ENCODE data around the gene TTC28. TPM values are rescaled to one million over a fixed set of nuclear protein-coding genes. Genes with fewer than 3 reads are reported as not detected.

The TTC28 gene
- total RNA-seq, 5 donors from 2014 or later (not counting 1 experiment from before 2014, with no cell fraction given), result 2.3 to 7.8 (median 3.0) TPM

- Histone ChIP-seq H3K27me3 (replicated peaks in 1 of 2; ENCODE audit: control insufficient read depth in 2 of 2, extremely low read depth in 1 of 2, insufficient read depth in 2 of 2, low read length in 1 of 2) (peaks cover 0 to 2% of the 10 kb centered on the region in 2 experiments), H3K4me3 (ENCODE audit: control insufficient read depth in 1 of 2, extremely low read depth in 1 of 2, low read length in 1 of 2) (no peak overlapping the region), H3K36me3 (ENCODE audit: control insufficient read depth in 2 of 2, extremely low read depth in 1 of 2, insufficient read depth in 1 of 2, low read length in 1 of 2) (no peaks in the 10 kb centered on the region), H3K9me3 (no peaks in the 10 kb centered on the region), H3K27ac (ENCODE audit: low read length) (no peak overlapping the region), H3K4me1 (ENCODE audit: control insufficient read depth in 1 of 2, extremely low read depth in 1 of 2, insufficient read depth in 2 of 2, low read length in 2 of 2) (no peaks in the 10 kb centered on the region)
- no peaks in the 10 kb centered on the region for H3K9me3 Mint-ChIP-seq
- no peak overlapping the region for H3K4me3 Mint-ChIP-seq
- no peak for DNase-seq
- ChIA-PET POLR2A (no interaction called here), CTCF (no interaction called here)
- ATAC-seq (replicated peaks in 1 of 4), result no peak
- WGBS (ENCODE audit: insufficient coverage), result no CpG with 5 or more reads among the region's 1 CpG
- no peak overlapping the region for H3K27ac Mint-ChIP-seq
- no peaks in the 10 kb centered on the region for H3K4me1 Mint-ChIP-seq
- H3K27me3 Mint-ChIP-seq, result peaks cover 0 to 3% of the 10 kb centered on the region in 2 donors
- H3K36me3 Mint-ChIP-seq, result no peaks in the 10 kb centered on the region
These were observed 264.7 kb downstream of the TTC28 start for GRCh38 chr22:28414913-28415312.

GRCh38 chr22:28413612-28414399 lies 265.8 kb downstream of the TTC28 start:
- H3K9me3 Mint-ChIP-seq, result no peaks in the 10 kb centered on the region
- no peak for ATAC-seq (replicated peaks in 1 of 4)
- WGBS (ENCODE audit: insufficient coverage), result no CpG with 5 or more reads among the region's 2 CpGs

GRCh38 chr22:28412109-28412508 lies 267.5 kb downstream of the TTC28 start:
- ATAC-seq (replicated peaks in 1 of 4), result no peak
- Histone ChIP-seq H3K27ac (ENCODE audit: low read length) (no peak overlapping the region), H3K4me1 (ENCODE audit: control insufficient read depth in 1 of 2, extremely low read depth in 1 of 2, insufficient read depth in 2 of 2, low read length in 2 of 2) (no peaks in the 10 kb centered on the region), H3K4me3 (ENCODE audit: control insufficient read depth in 1 of 2, extremely low read depth in 1 of 2, low read length in 1 of 2) (no peak overlapping the region), H3K27me3 (replicated peaks in 1 of 2; ENCODE audit: control insufficient read depth in 2 of 2, extremely low read depth in 1 of 2, insufficient read depth in 2 of 2, low read length in 1 of 2) (peaks cover 0 to 2% of the 10 kb centered on the region in 2 experiments), H3K36me3 (ENCODE audit: control insufficient read depth in 2 of 2, extremely low read depth in 1 of 2, insufficient read depth in 1 of 2, low read length in 1 of 2) (no peaks in the 10 kb centered on the region), H3K9me3 (no peaks in the 10 kb centered on the region)
- H3K4me3 Mint-ChIP-seq, result no peak overlapping the region
- H3K9me3 Mint-ChIP-seq, result no peaks in the 10 kb centered on the region
- POLR2A ChIA-PET, result no interaction called here
- H3K4me1 Mint-ChIP-seq, result no peaks in the 10 kb centered on the region
- CTCF ChIA-PET, result no interaction called here
- no peak overlapping the region for H3K27ac Mint-ChIP-seq
- peaks cover 0 to 3% of the 10 kb centered on the region in 2 donors for H3K27me3 Mint-ChIP-seq
- no CpG with 5 or more reads among the region's 2 CpGs for WGBS (ENCODE audit: insufficient coverage)
- no peak for DNase-seq
- H3K36me3 Mint-ChIP-seq, result no peaks in the 10 kb centered on the region

More at GRCh38 chr22:28413612-28414399, 265.8 kb downstream of the TTC28 start:
- no peak overlapping the region for H3K27ac Mint-ChIP-seq
- H3K4me3 Mint-ChIP-seq, result no peak overlapping the region
- H3K4me1 ChIP-seq (ENCODE audit: control insufficient read depth in 1 of 2, extremely low read depth in 1 of 2, insufficient read depth in 2 of 2, low read length in 2 of 2), result no peaks in the 10 kb centered on the region
- H3K27me3 Mint-ChIP-seq, result peaks cover 0 to 3% of the 10 kb centered on the region in 2 donors
- H3K36me3 ChIP-seq (ENCODE audit: control insufficient read depth in 2 of 2, extremely low read depth in 1 of 2, insufficient read depth in 1 of 2, low read length in 1 of 2), result no peaks in the 10 kb centered on the region
- peaks cover 0 to 2% of the 10 kb centered on the region in 2 experiments for H3K27me3 ChIP-seq (replicated peaks in 1 of 2; ENCODE audit: control insufficient read depth in 2 of 2, extremely low read depth in 1 of 2, insufficient read depth in 2 of 2, low read length in 1 of 2)
- no peaks in the 10 kb centered on the region for H3K4me1 Mint-ChIP-seq
- CTCF ChIA-PET, result no interaction called here
- H3K9me3 ChIP-seq, result no peaks in the 10 kb centered on the region
- DNase-seq, result no peak
- no peaks in the 10 kb centered on the region for H3K36me3 Mint-ChIP-seq
- no peak overlapping the region for H3K4me3 ChIP-seq (ENCODE audit: control insufficient read depth in 1 of 2, extremely low read depth in 1 of 2, low read length in 1 of 2)
- POLR2A ChIA-PET, result no interaction called here
- H3K27ac ChIP-seq (ENCODE audit: low read length), result no peak overlapping the region

DNA sequence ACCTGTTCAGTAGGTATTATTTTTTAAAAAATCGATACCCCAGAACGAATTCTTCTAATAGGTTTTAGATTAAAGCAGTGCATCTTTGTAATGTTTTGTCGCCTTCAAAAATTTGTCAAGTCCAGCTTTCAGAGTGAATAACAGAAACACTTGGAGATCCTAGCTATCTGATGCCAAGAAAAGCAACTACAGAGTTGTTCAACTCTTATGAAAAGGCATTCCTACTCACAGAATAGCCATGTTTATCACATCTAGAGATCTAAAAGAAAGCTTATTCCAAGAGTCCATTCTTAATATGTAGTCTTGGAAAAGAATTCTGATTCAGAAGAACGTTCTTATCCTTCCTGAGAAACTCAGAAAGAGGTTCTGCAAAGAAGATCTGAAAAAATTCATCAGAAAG lies 268.5 kb downstream of the TTC28 start:
- no peaks in the 10 kb centered on the region for H3K4me1 ChIP-seq (ENCODE audit: control insufficient read depth in 1 of 2, extremely low read depth in 1 of 2, insufficient read depth in 2 of 2, low read length in 2 of 2)
- Mint-ChIP-seq H3K36me3 (no peaks in the 10 kb centered on the region), H3K27me3 (peaks cover 0 to 3% of the 10 kb centered on the region in 2 donors), H3K4me1 (no peaks in the 10 kb centered on the region), H3K9me3 (no peaks in the 10 kb centered on the region), H3K4me3 (no peak overlapping the region), H3K27ac (no peak overlapping the region)
- ChIA-PET CTCF (no interaction called here), POLR2A (no interaction called here)
- DNase-seq, result no peak
- 100% methylated on average over 1 of the region's 4 CpGs for WGBS (ENCODE audit: insufficient coverage)
- no peaks in the 10 kb centered on the region for H3K36me3 ChIP-seq (ENCODE audit: control insufficient read depth in 2 of 2, extremely low read depth in 1 of 2, insufficient read depth in 1 of 2, low read length in 1 of 2)
- H3K9me3 ChIP-seq, result no peaks in the 10 kb centered on the region
- no peak overlapping the region for H3K27ac ChIP-seq (ENCODE audit: low read length)
- ATAC-seq (replicated peaks in 1 of 4), result no peak
- H3K27me3 ChIP-seq (replicated peaks in 1 of 2; ENCODE audit: control insufficient read depth in 2 of 2, extremely low read depth in 1 of 2, insufficient read depth in 2 of 2, low read length in 1 of 2), result peaks cover 0 to 2% of the 10 kb centered on the region in 2 experiments
- no peak overlapping the region for H3K4me3 ChIP-seq (ENCODE audit: control insufficient read depth in 1 of 2, extremely low read depth in 1 of 2, low read length in 1 of 2)

DNA sequence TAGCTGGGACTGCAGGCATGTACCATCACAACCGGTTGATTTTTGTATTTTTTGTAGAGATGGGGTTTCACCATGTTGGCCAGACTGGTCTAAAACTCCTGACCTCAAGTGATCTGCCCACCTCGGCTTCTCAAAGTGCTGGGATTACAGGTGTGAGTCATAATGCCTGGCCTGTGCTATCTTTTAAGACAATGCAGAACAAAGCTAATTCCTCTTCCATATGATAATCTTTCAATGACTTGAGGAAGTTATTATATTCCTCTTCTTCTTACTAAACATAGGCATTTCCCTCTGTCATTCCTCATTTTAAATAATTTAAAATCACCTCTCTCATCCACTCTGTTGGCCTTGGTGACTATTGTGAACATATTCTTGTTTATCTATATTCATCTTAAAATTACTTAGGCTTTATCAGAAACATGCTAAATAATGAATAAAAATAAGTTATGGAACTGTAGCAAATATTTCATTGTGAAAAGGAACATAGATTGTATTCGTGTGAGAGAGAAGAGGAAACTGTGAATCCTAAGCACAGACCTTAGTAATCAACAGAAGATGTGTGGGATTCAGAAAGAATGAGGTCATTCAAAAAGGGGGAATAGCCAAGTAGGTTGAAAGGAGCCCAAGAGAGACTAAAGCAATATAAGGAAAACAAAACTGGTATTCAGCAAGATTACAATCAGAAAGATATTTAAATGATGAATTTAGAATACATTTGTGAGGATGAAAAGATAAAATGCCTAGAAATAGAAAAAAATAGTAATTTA lies 269.4 kb downstream of the TTC28 start:
- no peaks in the 10 kb centered on the region for H3K36me3 ChIP-seq (ENCODE audit: control insufficient read depth in 2 of 2, extremely low read depth in 1 of 2, insufficient read depth in 1 of 2, low read length in 1 of 2)
- WGBS (ENCODE audit: insufficient coverage), result no CpG with 5 or more reads among the region's 3 CpGs
- H3K4me3 ChIP-seq (ENCODE audit: control insufficient read depth in 1 of 2, extremely low read depth in 1 of 2, low read length in 1 of 2), result no peak overlapping the region
- no peaks in the 10 kb centered on the region for H3K36me3 Mint-ChIP-seq
- DNase-seq (no peak), ATAC-seq (replicated peaks in 1 of 4) (no peak)
- H3K9me3 ChIP-seq, result no peaks in the 10 kb centered on the region
- no peaks in the 10 kb centered on the region for H3K4me1 Mint-ChIP-seq
- CTCF ChIA-PET, result no interaction called here
- POLR2A ChIA-PET, result no interaction called here
- no peaks in the 10 kb centered on the region for H3K4me1 ChIP-seq (ENCODE audit: control insufficient read depth in 1 of 2, extremely low read depth in 1 of 2, insufficient read depth in 2 of 2, low read length in 2 of 2)
- H3K4me3 Mint-ChIP-seq, result no peak overlapping the region
- H3K27ac ChIP-seq (ENCODE audit: low read length), result no peak overlapping the region
- H3K27ac Mint-ChIP-seq, result no peak overlapping the region
- peaks cover 0 to 2% of the 10 kb centered on the region in 2 experiments for H3K27me3 ChIP-seq (replicated peaks in 1 of 2; ENCODE audit: control insufficient read depth in 2 of 2, extremely low read depth in 1 of 2, insufficient read depth in 2 of 2, low read length in 1 of 2)
- H3K27me3 Mint-ChIP-seq, result peaks cover 0 to 3% of the 10 kb centered on the region in 2 donors
- no peaks in the 10 kb centered on the region for H3K9me3 Mint-ChIP-seq

GRCh38 chr22:28408709-28409108 lies 270.9 kb downstream of the TTC28 start:
- ChIA-PET POLR2A (no interaction called here), CTCF (no interaction called here)
- Mint-ChIP-seq H3K9me3 (no peaks in the 10 kb centered on the region), H3K27me3 (no peaks in the 10 kb centered on the region), H3K4me1 (no peaks in the 10 kb centered on the region), H3K27ac (no peak overlapping the region), H3K36me3 (no peaks in the 10 kb centered on the region), H3K4me3 (no peak overlapping the region)
- Histone ChIP-seq H3K36me3 (ENCODE audit: control insufficient read depth in 2 of 2, extremely low read depth in 1 of 2, insufficient read depth in 1 of 2, low read length in 1 of 2) (no peaks in the 10 kb centered on the region), H3K27ac (ENCODE audit: low read length) (no peak overlapping the region), H3K9me3 (no peaks in the 10 kb centered on the region), H3K27me3 (replicated peaks in 1 of 2; ENCODE audit: control insufficient read depth in 2 of 2, extremely low read depth in 1 of 2, insufficient read depth in 2 of 2, low read length in 1 of 2) (peaks cover 0 to 2% of the 10 kb centered on the region in 2 experiments), H3K4me1 (ENCODE audit: control insufficient read depth in 1 of 2, extremely low read depth in 1 of 2, insufficient read depth in 2 of 2, low read length in 2 of 2) (no peaks in the 10 kb centered on the region), H3K4me3 (ENCODE audit: control insufficient read depth in 1 of 2, extremely low read depth in 1 of 2, low read length in 1 of 2) (no peak overlapping the region)
- no peak for ATAC-seq (replicated peaks in 1 of 4)
- WGBS (ENCODE audit: insufficient coverage), result 60% methylated on average over 1 of the region's 2 CpGs
- DNase-seq, result no peak

Data from T-cell (primary cell).